GM12801 (cell line): ENCODE results near the gene FTO.

ENCODE experiments used
- CTCF ChIP-seq: IDR thresholded peaks from one replicate; pipeline ENCODE4 v1.5.1; 2011; ENCODE audit warnings: control low read depth; ENCODE audit not compliant: insufficient read length; ENCODE audit errors: extremely low read depth

FTO gene

GRCh38 chr16:53952215-53953208 lies 248.6 kb downstream of the FTO start:
- no peak for TF ChIP-seq CTCF

GRCh38 chr16:53953336-53953735 lies 249.4 kb downstream of the FTO start:
- TF ChIP-seq CTCF, result no peak

- no peak for TF ChIP-seq CTCF
Measured at GRCh38 chr16:53955221-53955875, 251.4 kb downstream of the FTO start.

GRCh38 chr16:53958341-53958880 lies 254.5 kb downstream of the FTO start:
- TF ChIP-seq CTCF, result no peak

GRCh38 chr16:53960050-53960812 lies 256.3 kb downstream of the FTO start:
- no peak for TF ChIP-seq CTCF

GRCh38 chr16:53960954-53961616 lies 257.1 kb downstream of the FTO start:
- TF ChIP-seq CTCF, result no peak
